Osteocyte (in vitro differentiated cells): ENCODE measurements around the gene PRMT2. TPM values are rescaled to one million over a fixed set of nuclear protein-coding genes. Genes with fewer than 3 reads are reported as not detected.
"Not testable (repeated sequence)": the region's sequence is repeated elsewhere in the genome, so short reads cannot be mapped to it uniquely, and the experiment has no call there.

Experiments used
- DNase-seq: peaks from one replicate; pipeline ENCODE4 v3.0.0; 2021; ENCODE audit warnings: mixed read lengths; ENCODE audit not compliant: unreplicated experiment; ENCODE audit errors: extremely low spot score
- H3K27ac Mint-ChIP-seq: one replicate; pipeline ENCODE4 v1.8.0; 2021; ENCODE audit warnings: mild to moderate bottlenecking, mixed read lengths; ENCODE audit not compliant: unreplicated experiment
- H3K27me3 Mint-ChIP-seq: one replicate; pipeline ENCODE4 v1.8.0; 2021; ENCODE audit warnings: mixed read lengths; ENCODE audit not compliant: unreplicated experiment
- H3K36me3 Mint-ChIP-seq: one replicate; pipeline ENCODE4 v1.8.0; 2021; ENCODE audit warnings: mixed read lengths; ENCODE audit not compliant: unreplicated experiment
- H3K4me1 Mint-ChIP-seq: one replicate; pipeline ENCODE4 v1.8.0; 2021; ENCODE audit warnings: mixed read lengths; ENCODE audit not compliant: unreplicated experiment
- H3K4me3 Mint-ChIP-seq: one replicate; pipeline ENCODE4 v1.8.0; 2021; ENCODE audit warnings: mild to moderate bottlenecking, moderate library complexity, mixed read lengths; ENCODE audit not compliant: unreplicated experiment
- H3K9me3 Mint-ChIP-seq: one replicate; pipeline ENCODE4 v1.8.0; 2021; ENCODE audit warnings: mixed read lengths; ENCODE audit not compliant: unreplicated experiment
- total RNA-seq: library from RNA; stranded (reverse); gene quantifications from 2 replicates; pipeline ENCODE4 v1.2.1, GENCODE V29; 2021
- TF ChIP-seq, protein P1 (sequence below): fragments of 200-600 bp; sonication (generic); IDR thresholded peaks from 2 replicates; pipeline ENCODE4 v1.5.0; 2021; ENCODE audit warnings: antibody characterized with exemption, mild to moderate bottlenecking, moderate library complexity

The PRMT2 gene
- total RNA-seq, 1 donor from 2014 or later = 115 TPM

- Mint-ChIP-seq H3K27ac (no peak overlapping the region), H3K27me3 (no peaks in the 10 kb centered on the region), H3K4me1 (peaks cover 7% of the 10 kb centered on the region), H3K4me3 (no peak overlapping the region), H3K9me3 (no peaks in the 10 kb centered on the region), H3K36me3 (no peaks in the 10 kb centered on the region)
- DNase-seq = no peak
- TF ChIP-seq, protein P1, sequence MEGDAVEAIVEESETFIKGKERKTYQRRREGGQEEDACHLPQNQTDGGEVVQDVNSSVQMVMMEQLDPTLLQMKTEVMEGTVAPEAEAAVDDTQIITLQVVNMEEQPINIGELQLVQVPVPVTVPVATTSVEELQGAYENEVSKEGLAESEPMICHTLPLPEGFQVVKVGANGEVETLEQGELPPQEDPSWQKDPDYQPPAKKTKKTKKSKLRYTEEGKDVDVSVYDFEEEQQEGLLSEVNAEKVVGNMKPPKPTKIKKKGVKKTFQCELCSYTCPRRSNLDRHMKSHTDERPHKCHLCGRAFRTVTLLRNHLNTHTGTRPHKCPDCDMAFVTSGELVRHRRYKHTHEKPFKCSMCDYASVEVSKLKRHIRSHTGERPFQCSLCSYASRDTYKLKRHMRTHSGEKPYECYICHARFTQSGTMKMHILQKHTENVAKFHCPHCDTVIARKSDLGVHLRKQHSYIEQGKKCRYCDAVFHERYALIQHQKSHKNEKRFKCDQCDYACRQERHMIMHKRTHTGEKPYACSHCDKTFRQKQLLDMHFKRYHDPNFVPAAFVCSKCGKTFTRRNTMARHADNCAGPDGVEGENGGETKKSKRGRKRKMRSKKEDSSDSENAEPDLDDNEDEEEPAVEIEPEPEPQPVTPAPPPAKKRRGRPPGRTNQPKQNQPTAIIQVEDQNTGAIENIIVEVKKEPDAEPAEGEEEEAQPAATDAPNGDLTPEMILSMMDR = no peak
These were observed 39.0 kb downstream of the PRMT2 start for GRCh38 chr21:46674430-46675007.

DNA sequence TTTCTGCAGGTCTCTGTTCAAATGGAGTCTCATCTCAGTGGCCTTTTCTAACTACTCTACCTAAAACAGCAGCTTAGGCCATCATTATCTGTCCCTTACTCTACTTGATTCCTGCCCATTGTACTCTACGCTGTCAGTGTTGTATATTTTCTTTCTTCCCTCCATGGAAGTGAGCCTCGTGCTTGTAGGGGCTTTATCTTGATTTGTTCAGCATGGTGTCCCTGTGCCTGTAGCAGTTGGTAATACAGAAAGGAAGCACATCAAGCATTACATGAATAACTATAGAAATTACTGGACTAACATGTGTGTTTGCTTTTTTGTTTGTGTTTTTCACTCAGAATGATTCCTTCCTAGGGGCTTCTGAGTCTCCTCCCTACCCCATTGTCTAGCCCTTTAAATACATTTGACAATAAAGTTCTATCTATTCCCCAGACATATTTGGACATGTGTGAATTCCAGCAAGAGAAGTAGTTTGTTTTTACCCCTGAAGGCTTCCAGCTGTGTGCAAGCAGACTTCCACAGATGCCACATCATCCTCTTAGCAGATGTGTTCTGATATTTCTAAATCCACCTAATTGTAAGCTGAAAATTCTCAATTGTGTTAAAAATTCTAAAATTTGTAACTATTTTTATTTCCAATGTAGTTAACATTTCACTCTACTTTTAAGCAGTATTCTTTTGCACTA, 40.3 kb downstream of the PRMT2 start:
- no peaks in the 10 kb centered on the region for H3K36me3 Mint-ChIP-seq
- H3K9me3 Mint-ChIP-seq = no peaks in the 10 kb centered on the region
- TF ChIP-seq, protein P1 = no peak
- no peak overlapping the region for H3K4me3 Mint-ChIP-seq
- H3K27ac Mint-ChIP-seq = peak overlapping the region; percentile 5
- no peak for DNase-seq
- peaks cover 2% of the 10 kb centered on the region for H3K27me3 Mint-ChIP-seq
- peaks cover 7% of the 10 kb centered on the region for H3K4me1 Mint-ChIP-seq

DNA sequence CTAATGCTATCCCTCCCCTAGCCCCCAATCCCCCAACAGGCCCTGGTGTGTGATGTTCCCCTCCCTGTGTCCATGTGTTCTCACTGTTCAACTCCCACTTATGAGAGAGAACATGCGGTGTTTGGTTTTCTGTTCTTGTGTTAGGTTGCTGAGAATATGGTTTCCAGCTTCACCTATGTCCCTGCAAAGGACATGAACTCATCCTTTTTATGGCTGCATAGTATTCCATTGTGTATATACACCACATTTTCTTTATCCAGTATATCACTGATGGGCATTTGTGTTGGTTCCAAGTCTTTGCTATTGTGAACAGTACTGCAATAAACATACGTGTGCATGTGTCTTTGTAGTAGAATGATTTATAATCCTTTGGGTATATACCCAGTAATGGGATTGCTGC, 41.1 kb downstream of the PRMT2 start:
- not testable (repeated sequence) for H3K4me3 Mint-ChIP-seq, H3K27ac Mint-ChIP-seq, DNase-seq, H3K27me3 Mint-ChIP-seq, H3K9me3 Mint-ChIP-seq, H3K36me3 Mint-ChIP-seq
- H3K4me1 Mint-ChIP-seq = peaks cover 15% of the 10 kb centered on the region

DNA sequence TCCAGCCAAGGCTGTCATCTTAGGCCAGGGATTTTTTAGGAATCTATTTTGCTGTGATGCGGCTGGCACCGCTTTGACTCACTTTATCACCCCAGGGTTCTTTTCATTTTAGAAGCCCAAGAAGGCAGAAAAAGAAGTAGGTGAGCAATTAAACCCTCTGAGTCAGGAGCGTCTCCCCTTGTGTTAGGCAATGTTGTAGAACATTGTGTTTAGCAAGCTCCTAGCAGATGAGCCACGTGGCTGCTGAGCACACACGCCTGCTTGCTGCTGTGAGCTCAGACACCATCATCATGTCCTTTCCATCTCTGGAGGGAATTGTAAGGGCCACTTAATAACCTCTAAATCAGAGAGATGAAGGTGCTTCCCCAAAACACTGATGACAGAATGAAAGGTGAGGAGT, 46.1 kb downstream of the PRMT2 start:
- H3K27me3 Mint-ChIP-seq, DNase-seq, H3K4me3 Mint-ChIP-seq, H3K27ac Mint-ChIP-seq, H3K36me3 Mint-ChIP-seq, H3K9me3 Mint-ChIP-seq: not testable (repeated sequence)
- H3K4me1 Mint-ChIP-seq = peaks cover 13% of the 10 kb centered on the region

GRCh38 chr21:46698652-46699051, 63.2 kb downstream of the PRMT2 start:
- not testable (repeated sequence) for DNase-seq, H3K27me3 Mint-ChIP-seq, H3K36me3 Mint-ChIP-seq, H3K4me1 Mint-ChIP-seq, H3K27ac Mint-ChIP-seq, H3K9me3 Mint-ChIP-seq, H3K4me3 Mint-ChIP-seq

DNA sequence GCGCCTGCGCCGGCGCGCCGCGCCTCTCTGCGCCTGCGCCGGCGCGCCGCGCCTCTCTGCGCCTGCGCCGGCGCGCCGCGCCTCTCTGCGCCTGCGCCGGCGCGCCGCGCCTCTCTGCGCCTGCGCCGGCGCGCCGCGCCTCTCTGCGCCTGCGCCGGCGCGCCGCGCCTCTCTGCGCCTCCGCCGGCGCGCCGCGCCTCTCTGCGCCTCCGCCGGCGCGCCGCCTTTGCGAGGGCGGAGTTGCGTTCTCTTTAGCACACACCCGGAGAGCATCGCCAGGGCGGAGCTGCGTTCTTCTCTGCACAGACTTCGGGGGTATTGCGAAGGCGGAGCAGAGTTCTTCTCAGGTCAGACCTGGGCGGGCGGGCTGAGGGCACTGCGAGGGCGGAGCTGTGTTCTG, 63.6 kb downstream of the PRMT2 start:
- not testable (repeated sequence) for H3K36me3 Mint-ChIP-seq, DNase-seq, H3K27ac Mint-ChIP-seq, H3K9me3 Mint-ChIP-seq, H3K4me1 Mint-ChIP-seq, H3K4me3 Mint-ChIP-seq, H3K27me3 Mint-ChIP-seq

Other genes with a start within 250 kb of the PRMT2 start
- 39.2 and 43.0 TPM in 2 replicates for gene DIP2A, start 176.8 kb upstream of the PRMT2 start, total RNA-seq
- gene S100B, start 30.6 kb upstream of the PRMT2 start, total RNA-seq = not detected in 2 replicates